ENCODE measurements around the gene HACL1. TPM values are rescaled to one million over a fixed set of nuclear protein-coding genes. Genes with fewer than 3 reads are reported as not detected.

Gene HACL1
- 23.1 to 31.0 TPM (median 24.2 TPM) in 5 replicates for total RNA-seq (2022; extraction: Qiagen RNA extraction)

DNA sequence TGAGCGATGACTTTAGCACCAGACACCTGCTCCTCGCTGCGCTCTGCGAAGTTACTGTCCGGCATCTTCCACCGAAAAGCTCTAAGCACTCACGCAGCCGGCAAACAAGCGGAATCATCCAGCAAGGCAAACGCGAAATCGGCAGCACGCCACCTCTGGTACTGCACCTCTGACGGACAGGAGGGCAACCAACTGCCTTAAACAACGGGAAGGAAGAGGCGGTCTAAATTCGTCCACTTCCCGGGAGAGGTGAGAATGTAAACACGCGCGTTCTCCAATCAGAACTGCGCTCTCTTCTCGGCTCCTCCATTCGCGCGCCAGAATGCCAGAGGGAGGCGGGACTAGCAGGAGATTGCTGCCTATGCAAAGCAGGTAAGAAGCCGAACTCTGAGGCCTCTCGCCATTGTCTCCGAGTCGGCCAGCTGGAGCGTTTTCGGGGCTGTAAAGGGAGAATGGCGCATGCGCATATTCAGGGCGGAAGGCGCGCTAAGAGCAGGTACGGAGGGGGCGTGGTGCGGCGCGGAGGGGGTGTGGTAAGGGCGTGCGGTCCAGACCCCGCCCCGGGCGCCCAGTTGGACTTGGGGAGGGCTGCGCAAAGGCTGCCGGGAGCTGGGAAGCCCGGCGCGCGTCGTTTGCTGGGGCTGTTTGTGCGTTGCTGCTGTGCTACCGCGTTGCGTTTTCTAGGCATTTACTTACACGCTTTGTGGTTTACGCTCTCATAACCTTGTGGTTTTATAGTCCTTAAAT is at the start of gene HACL1, which contains the start of gene BTD:
TSS of gene HACL1 (minus strand) at position 171 of the 747 bp plus-strand sequence. CDS start at position 65, 106 bp downstream.
TSS of gene BTD (plus strand) at position 347 of the 747 bp plus-strand sequence. CDS start 33,695 bp downstream, outside the sequence.

DNA sequence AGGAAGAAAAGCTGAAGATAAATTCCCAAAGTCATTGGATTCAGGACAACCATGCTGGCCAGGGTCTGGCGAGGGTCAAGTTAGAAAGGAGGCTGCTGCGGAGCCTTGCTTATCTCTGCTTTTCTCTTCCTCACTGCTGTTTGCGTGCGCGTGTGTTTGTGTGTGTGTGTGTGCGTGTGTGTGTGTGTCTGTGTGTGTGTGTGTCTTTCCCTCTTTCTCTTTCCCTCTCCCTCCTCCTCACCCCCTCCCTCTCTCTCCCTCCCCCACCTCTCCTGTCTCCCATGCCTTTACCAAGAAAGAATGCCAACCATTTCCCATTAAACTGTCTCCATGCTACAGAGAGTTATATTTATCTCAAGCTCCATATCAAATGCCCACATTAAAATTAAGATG is 79.8 kb downstream of the HACL1 start, which contains the start of gene COLQ:
TSS of gene COLQ (minus strand) at position 134 of the 393 bp plus-strand sequence. CDS start at position 53, 81 bp downstream.

Other genes with a start within 250 kb of the HACL1 start
- gene METTL6, start 174.0 kb downstream of the HACL1 start, total RNA-seq (2022; extraction: Qiagen RNA extraction) = 23.3 to 32.9 TPM (median 24.5 TPM) in 5 replicates
- 13.7 to 18.0 TPM (median 15.1 TPM) in 5 replicates for gene EAF1, start 174.0 kb downstream of the HACL1 start, total RNA-seq (2022; extraction: Qiagen RNA extraction)
- 0.17 to 0.33 TPM (median 0.25 TPM) in 5 replicates for gene COLQ, start 79.9 kb downstream of the HACL1 start, total RNA-seq (2022; extraction: Qiagen RNA extraction)
- 15.4 to 19.3 TPM (median 16.8 TPM) in 5 replicates for gene BTD, start 176 bp upstream of the HACL1 start, total RNA-seq (2022; extraction: Qiagen RNA extraction)
- gene ANKRD28, start 196.4 kb upstream of the HACL1 start, total RNA-seq (2022; extraction: Qiagen RNA extraction) = 36.5 to 69.2 TPM (median 46.3 TPM) in 5 replicates

Data from A549 treated with AZD2906 at 1 μM for 4 hours (cell line).